HepG2 (cell line): Measurements from ENCODE around the gene MTFR1L. TPM values are rescaled to one million over a fixed set of nuclear protein-coding genes. Genes with fewer than 3 reads are reported as not detected.

Source experiments
- ARID2 ChIP-seq: sonication (generic); formaldehyde crosslinking; IDR thresholded peaks from 2 replicates; pipeline ENCODE4 v1.8.1; 2022; ENCODE audit warnings: mild to moderate bottlenecking, missing genetic modification reagents, borderline replicate concordance
- BCL3 ChIP-seq: sonication (generic); formaldehyde crosslinking; IDR thresholded peaks from 2 replicates; pipeline ENCODE4 v1.5.1; 2020; ENCODE audit warnings: mild to moderate bottlenecking, missing genetic modification reagents, moderate library complexity
- CBX1 ChIP-seq: IDR thresholded peaks from one replicate; pipeline ENCODE4 v1.6.1; 2016; ENCODE audit warnings: antibody characterized with exemption, low read depth
- FOXO1 ChIP-seq: sonication (generic); formaldehyde crosslinking; IDR thresholded peaks from 2 replicates; pipeline ENCODE4 v1.4.0; 2020; ENCODE audit warnings: missing genetic modification reagents
- KAT8 ChIP-seq: IDR thresholded peaks from 2 replicates; pipeline ENCODE4 v1.6.1; 2016; ENCODE audit warnings: missing genetic modification reagents, missing compliant biosample characterization
- MIXL1 ChIP-seq: IDR thresholded peaks from 2 replicates; pipeline ENCODE4 v1.6.1; 2016
- MLLT10 ChIP-seq: sonication (generic); formaldehyde crosslinking; IDR thresholded peaks from 2 replicates; pipeline ENCODE4 v1.4.0; 2020; ENCODE audit warnings: missing genetic modification reagents
- MTA1 ChIP-seq: sonication (generic); formaldehyde crosslinking; IDR thresholded peaks from 2 replicates; pipeline ENCODE4 v1.4.0; 2020; ENCODE audit warnings: missing genetic modification reagents, mild to moderate bottlenecking, borderline replicate concordance
- NFE2L1 ChIP-seq: sonication (generic); formaldehyde crosslinking; IDR thresholded peaks from 2 replicates; pipeline ENCODE4 v1.4.0; 2020; ENCODE audit warnings: missing genetic modification reagents, mild to moderate bottlenecking, borderline replicate concordance
- NKX3-1 ChIP-seq: sonication (generic); formaldehyde crosslinking; IDR thresholded peaks from 2 replicates; pipeline ENCODE4 v1.5.0; 2020; ENCODE audit warnings: missing genetic modification reagents
- PHB2 ChIP-seq: fragments of 450-650 bp; IDR thresholded peaks from 2 replicates; pipeline ENCODE4 v1.6.1; 2018; ENCODE audit not compliant: partially characterized antibody
- PLRG1 ChIP-seq: fragments of 450-650 bp; conservative IDR thresholded peaks from 2 replicates; pipeline ENCODE4 v1.6.1; 2016
- PRDM4 ChIP-seq: sonication (generic); formaldehyde crosslinking; IDR thresholded peaks from 2 replicates; pipeline ENCODE4 v1.9.0; 2021; ENCODE audit warnings: missing genetic modification reagents, borderline replicate concordance
- RXRB ChIP-seq: IDR thresholded peaks from 2 replicates; pipeline ENCODE4 v1.6.1; 2016; ENCODE audit warnings: borderline replicate concordance, missing genetic modification reagents, missing compliant biosample characterization
- TEAD2 ChIP-seq: sonication (generic); formaldehyde crosslinking; IDR thresholded peaks from 2 replicates; pipeline ENCODE4 v1.9.0; 2021; ENCODE audit warnings: missing genetic modification reagents
- ZBTB3 ChIP-seq: sonication (generic); formaldehyde crosslinking; IDR thresholded peaks from 2 replicates; pipeline ENCODE4 v1.4.0; 2020; ENCODE audit warnings: low read depth, mild to moderate bottlenecking, moderate library complexity, missing genetic modification reagents, borderline replicate concordance
- ZFP62 ChIP-seq: sonication (generic); formaldehyde crosslinking; IDR thresholded peaks from 2 replicates; pipeline ENCODE4 v1.4.0; 2020; ENCODE audit warnings: missing genetic modification reagents
- ZFYVE20 ChIP-seq: sonication (generic); formaldehyde crosslinking; IDR thresholded peaks from 2 replicates; pipeline ENCODE4 v1.8.0; 2023; ENCODE audit warnings: low read depth, mild to moderate bottlenecking, moderate library complexity, missing genetic modification reagents, borderline replicate concordance
- ZNF124 ChIP-seq: sonication (generic); formaldehyde crosslinking; IDR thresholded peaks from 2 replicates; pipeline ENCODE4 v1.4.0; 2020; ENCODE audit warnings: missing genetic modification reagents
- ZNF160 ChIP-seq: sonication (generic); formaldehyde crosslinking; IDR thresholded peaks from 2 replicates; pipeline ENCODE4 v1.8.0; 2022; ENCODE audit warnings: mild to moderate bottlenecking, inconsistent platforms, missing genetic modification reagents
- ZNF331 ChIP-seq: sonication (generic); formaldehyde crosslinking; IDR thresholded peaks from 2 replicates; pipeline ENCODE4 v1.4.0; 2020; ENCODE audit warnings: missing genetic modification reagents
- ZNF546 ChIP-seq: sonication (generic); formaldehyde crosslinking; conservative IDR thresholded peaks from 2 replicates; pipeline ENCODE4 v1.8.1; 2023; ENCODE audit warnings: mild to moderate bottlenecking, missing genetic modification reagents
- ZSCAN9 ChIP-seq: IDR thresholded peaks from 2 replicates; pipeline ENCODE4 v1.6.1; 2016; ENCODE audit warnings: borderline replicate concordance
- polyA plus RNA-seq, 8 experiments: library from polyadenylated mRNA; depleted of rRNA in 3 of 8; stranded (reverse) in 7 of 8; unstranded in 1 of 8; fragments of >200 nt; fragmentation: Illumina TruSeq in 4 of 8; extraction: Trizol in 4 of 8; gene quantifications; 2 replicates each; pipeline versions ENCODE4 v1.2.1 to v1.2.3, GENCODE V29; 2011 to 2016; ENCODE audit warnings: low read depth in 4 of 8, missing spikeins in 1 of 8, mixed read lengths in 1 of 8; ENCODE audit not compliant: insufficient read depth in 1 of 8
- total RNA-seq, 5 experiments: library from RNA; depleted of rRNA; stranded (reverse); fragments of >200 nt; fragmentation: Illumina TruSeq; extraction: Trizol; gene quantifications; 2 replicates each; pipeline ENCODE4 v1.2.3, GENCODE V29; 2016; ENCODE audit warnings: low read depth in 1 of 5
- TF ChIP-seq, protein P1 (sequence below): sonication (generic); formaldehyde crosslinking; IDR thresholded peaks from 2 replicates; pipeline ENCODE4 v1.4.0; 2020; ENCODE audit warnings: missing genetic modification reagents
- TF ChIP-seq, protein P2 (sequence below): sonication (generic); formaldehyde crosslinking; IDR thresholded peaks from 2 replicates; pipeline ENCODE4 v1.8.1; 2023; ENCODE audit warnings: mild to moderate bottlenecking, missing genetic modification reagents, borderline replicate concordance

The MTFR1L gene
- total and polyA plus RNA-seq, 2 of the 13 experiments (the other 11 are each of a cell fraction or from before 2014, with no cell fraction given) = 38.0 to 55.7 TPM

DNA sequence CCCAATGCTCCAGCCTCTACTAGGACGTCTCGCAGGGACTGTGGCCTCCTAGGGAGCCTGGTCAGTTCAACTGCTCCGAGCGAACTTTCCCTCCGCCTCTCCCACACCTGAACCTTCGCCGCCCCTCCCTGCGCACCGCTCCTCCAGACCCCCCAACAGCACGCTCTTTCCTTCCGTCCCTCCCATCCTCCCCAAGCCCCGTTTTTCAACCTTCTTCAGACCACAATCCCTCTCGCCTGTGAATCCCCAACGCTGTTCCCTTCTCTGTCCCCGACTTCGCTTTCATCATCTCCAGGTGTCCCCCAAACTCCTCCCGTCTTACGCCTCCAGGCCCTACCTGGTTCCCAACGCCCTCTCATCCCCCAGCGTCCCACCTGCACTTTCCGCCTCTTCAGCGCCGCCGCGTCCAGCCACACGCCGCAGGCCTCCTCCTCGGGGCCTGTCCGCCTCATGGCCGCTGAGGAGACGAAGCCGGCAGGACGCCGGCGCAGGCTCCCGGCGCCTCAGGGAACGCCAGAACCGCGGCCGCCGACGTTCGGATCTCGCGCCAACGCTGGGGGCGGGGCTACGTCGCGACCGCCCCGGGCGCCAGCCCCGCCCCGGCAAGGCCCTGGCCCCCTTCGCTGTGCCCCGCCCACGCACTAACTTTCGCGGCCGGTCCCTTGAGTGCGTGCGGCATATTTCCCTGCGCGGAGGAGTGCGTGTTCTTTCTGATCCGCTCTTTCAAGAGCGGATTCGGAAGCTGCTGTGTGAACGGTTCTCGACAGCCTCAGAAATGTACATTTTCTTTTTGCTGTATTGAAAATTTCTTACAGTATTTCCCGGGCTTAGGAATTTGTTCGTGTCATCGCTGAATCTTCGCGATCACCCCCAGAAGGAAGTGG, 39.4 kb downstream of the MTFR1L start, which contains the start of gene AUNIP (continued):
- TF ChIP-seq NFE2L1 (CRISPR knock-in tag) = no peak
- no peak for TF ChIP-seq PLRG1
- no peak for TF ChIP-seq ZFP62 (CRISPR knock-in tag)
- TF ChIP-seq MIXL1 (CRISPR knock-in tag) = peak; percentile 14; the same call in 1 of the 2 replicates
- TF ChIP-seq NKX3-1 (CRISPR knock-in tag) = peak; percentile 90; the same call in 1 of the 2 replicates
- 0 out of 2 replicates have a peak, but pooled peaks have one; percentile 34 for TF ChIP-seq TEAD2
- TF ChIP-seq KAT8 (CRISPR knock-in tag) = peak; percentile 65; the same call in 1 of the 2 replicates
- TF ChIP-seq ZNF160 (CRISPR knock-in tag) = peak; percentile 81
- TF ChIP-seq PHB2 = no peak
- TF ChIP-seq ZNF124 (CRISPR knock-in tag) = 0 out of 2 replicates have a peak, but pooled peaks have one; percentile 23
- TF ChIP-seq BCL3 (CRISPR knock-in tag) = peak; percentile 87; the same call in 1 of the 2 replicates
- peak; percentile 30; the same call in 1 of the 2 replicates for TF ChIP-seq RXRB (CRISPR knock-in tag)
- TF ChIP-seq PRDM4 (CRISPR knock-in tag) = 0 out of 2 replicates have a peak, but pooled peaks have one; percentile 32
- peak; percentile 53; the same call in 1 of the 2 replicates for TF ChIP-seq ZSCAN9 (CRISPR knock-in tag)
- peak; percentile 57; the same call in 1 of the 2 replicates for TF ChIP-seq MTA1 (CRISPR knock-in tag)
- TF ChIP-seq, protein P1, sequence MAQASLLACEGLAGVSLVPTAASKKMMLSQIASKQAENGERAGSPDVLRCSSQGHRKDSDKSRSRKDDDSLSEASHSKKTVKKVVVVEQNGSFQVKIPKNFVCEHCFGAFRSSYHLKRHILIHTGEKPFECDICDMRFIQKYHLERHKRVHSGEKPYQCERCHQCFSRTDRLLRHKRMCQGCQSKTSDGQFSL (CRISPR knock-in tag) = peak; percentile 58; the same call in 1 of the 2 replicates
- TF ChIP-seq ZFYVE20 = peak; percentile 82; the same call in 1 of the 2 replicates
- TF ChIP-seq ARID2 = peak; percentile 71; the same call in 1 of the 2 replicates
- peak; percentile 19; the same call in 1 of the 2 replicates for TF ChIP-seq FOXO1
- no peak for TF ChIP-seq ZNF546 (CRISPR knock-in tag)
- TF ChIP-seq ZBTB3 (CRISPR knock-in tag) = no peak
- no peak for TF ChIP-seq MLLT10 (CRISPR knock-in tag)
- peak; percentile 25 for TF ChIP-seq CBX1
- peak; percentile 50 for TF ChIP-seq ZNF331 (CRISPR knock-in tag)
- TF ChIP-seq, protein P2, sequence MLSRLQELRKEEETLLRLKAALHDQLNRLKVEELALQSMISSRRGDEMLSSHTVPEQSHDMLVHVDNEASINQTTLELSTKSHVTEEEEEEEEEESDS (CRISPR knock-in tag) = peak; percentile 81; the same call in 1 of the 2 replicates
